Epithelial cell of alveolus of lung (primary cell): ENCODE results near the gene TESMIN. TPM values are rescaled to one million over a fixed set of nuclear protein-coding genes. Genes with fewer than 3 reads are reported as not detected.

Experiments used
- total RNA-seq: library from RNA; depleted of rRNA; stranded (reverse); fragments of >200 nt; gene quantifications from 2 replicates; pipeline ENCODE4 v1.2.1, GENCODE V29; 2015

Gene TESMIN, protein sequence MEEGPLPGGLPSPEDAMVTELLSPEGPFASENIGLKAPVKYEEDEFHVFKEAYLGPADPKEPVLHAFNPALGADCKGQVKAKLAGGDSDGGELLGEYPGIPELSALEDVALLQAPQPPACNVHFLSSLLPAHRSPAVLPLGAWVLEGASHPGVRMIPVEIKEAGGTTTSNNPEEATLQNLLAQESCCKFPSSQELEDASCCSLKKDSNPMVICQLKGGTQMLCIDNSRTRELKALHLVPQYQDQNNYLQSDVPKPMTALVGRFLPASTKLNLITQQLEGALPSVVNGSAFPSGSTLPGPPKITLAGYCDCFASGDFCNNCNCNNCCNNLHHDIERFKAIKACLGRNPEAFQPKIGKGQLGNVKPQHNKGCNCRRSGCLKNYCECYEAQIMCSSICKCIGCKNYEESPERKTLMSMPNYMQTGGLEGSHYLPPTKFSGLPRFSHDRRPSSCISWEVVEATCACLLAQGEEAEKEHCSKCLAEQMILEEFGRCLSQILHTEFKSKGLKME
- total RNA-seq: 1.3 TPM in 2 replicates

GRCh38 chr11:68751331-68751856 is at the start of gene TESMIN:
Gene TESMIN, minus strand, starts transcription at chr11:68751520. Its CDS starts 860 bp downstream, at chr11:68750660.

GRCh38 chr11:68684385-68685356 is 66.6 kb downstream of the TESMIN start, which contains the start of gene GAL:
Gene GAL, plus strand, starts transcription at chr11:68684544. Its CDS starts 380 bp downstream, at chr11:68684924.

Other genes starting within 250 kb of the TESMIN start
- gene GAL, start 67.0 kb downstream of the TESMIN start, total RNA-seq: 31.7 and 38.8 TPM in 2 replicates
- gene CPT1A, start 90.4 kb upstream of the TESMIN start, total RNA-seq: 4.9 and 20.8 TPM in 2 replicates
- gene MRPL21, start 152.3 kb upstream of the TESMIN start, total RNA-seq: 52.5 and 63.7 TPM in 2 replicates
- gene IGHMBP2, start 152.4 kb upstream of the TESMIN start, total RNA-seq: 7.6 and 13.6 TPM in 2 replicates
- not detected in 2 replicates for gene MRGPRD, start 229.5 kb upstream of the TESMIN start, total RNA-seq